ENCODE results near the gene FBXW8.
A peak's percentile ranks its signal among the peaks of the same experiment; 100 is the strongest.

Gene FBXW8

DNA sequence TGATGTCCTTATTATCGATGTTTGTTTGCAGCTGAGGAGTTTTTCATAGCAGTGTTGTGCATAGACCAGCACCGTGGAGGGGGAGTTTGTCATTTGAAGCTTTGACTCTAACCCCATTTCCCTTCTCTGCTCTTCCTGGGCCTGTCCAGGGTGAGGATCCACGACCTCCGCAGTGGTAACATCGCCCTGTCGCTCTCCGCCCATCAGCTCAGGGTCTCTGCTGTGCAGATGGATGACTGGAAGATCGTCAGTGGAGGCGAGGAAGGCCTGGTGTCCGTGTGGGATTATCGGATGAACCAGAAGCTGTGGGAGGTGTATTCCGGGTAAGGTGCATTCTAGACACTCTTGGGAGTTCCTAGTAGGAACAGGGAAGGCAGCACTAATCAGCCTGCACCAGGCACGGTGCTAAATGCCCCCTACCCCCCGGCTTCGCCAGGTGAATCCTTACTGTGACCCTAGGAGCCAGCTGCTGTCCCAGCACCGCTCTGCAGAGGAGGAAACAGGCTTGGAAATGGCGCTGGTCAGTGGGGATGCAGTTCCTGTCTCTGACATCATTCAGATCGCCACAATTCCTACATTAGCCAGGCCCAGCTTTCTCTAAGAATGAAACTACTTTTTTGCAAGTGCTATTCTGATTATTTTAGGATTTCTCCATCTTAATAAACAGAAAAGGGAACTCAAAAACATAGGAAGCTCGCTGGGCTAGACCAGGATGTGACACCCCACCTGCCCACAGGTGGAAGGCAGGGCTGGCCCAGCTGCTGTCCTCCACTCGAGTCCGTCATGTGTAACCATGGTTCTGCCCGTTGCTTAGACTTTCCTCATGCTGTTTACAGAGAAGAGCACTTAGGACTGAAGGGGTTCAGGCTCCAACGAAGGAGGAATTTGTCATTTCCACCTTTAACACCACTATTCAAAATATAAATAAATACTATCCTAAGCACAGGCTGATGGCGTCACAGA, 113.5 kb downstream of the FBXW8 start:
- no peaks in the 10 kb centered on the region for H3K9me3 Mint-ChIP-seq
- no peak for ATAC-seq
- H3K36me3 Mint-ChIP-seq, result peaks cover 79% of the 10 kb centered on the region
- peaks cover 6% of the 10 kb centered on the region for H3K4me1 Mint-ChIP-seq
- no peak overlapping the region for H3K4me3 Mint-ChIP-seq
- H3K27me3 Mint-ChIP-seq, result no peaks in the 10 kb centered on the region
- H3K27ac Mint-ChIP-seq, result no peak overlapping the region

DNA sequence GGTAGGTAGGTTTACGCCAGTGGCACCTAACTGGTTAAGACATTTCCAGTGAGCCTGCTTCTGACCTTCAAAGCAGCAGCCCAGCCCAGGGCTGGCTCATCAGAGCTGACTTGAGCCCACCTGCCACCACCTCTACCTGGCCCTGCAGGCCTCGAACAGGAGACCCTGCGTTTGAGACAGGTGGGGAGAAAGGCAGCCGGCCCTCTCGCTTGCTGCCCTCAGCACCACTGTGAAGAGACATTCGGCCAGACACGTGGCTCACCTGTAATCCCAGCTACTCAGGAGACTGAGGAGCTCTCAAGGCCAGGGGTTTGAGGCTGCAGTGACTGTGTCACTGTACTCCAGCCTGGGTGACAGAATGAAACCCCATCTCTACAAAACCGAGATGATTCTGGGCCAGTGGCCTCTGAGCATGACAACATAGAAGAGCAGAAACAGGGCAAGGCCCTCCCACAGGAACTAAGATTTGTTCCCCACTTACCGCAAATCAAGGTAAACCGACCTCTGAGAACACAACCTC, 114.3 kb downstream of the FBXW8 start:
- peaks cover 81% of the 10 kb centered on the region for H3K36me3 Mint-ChIP-seq
- ATAC-seq, result no peak
- H3K27me3 Mint-ChIP-seq, result no peaks in the 10 kb centered on the region
- H3K4me3 Mint-ChIP-seq, result no peak overlapping the region
- H3K4me1 Mint-ChIP-seq, result peaks cover 6% of the 10 kb centered on the region
- no peaks in the 10 kb centered on the region for H3K9me3 Mint-ChIP-seq
- H3K27ac Mint-ChIP-seq, result peak overlapping the region; percentile 64

DNA sequence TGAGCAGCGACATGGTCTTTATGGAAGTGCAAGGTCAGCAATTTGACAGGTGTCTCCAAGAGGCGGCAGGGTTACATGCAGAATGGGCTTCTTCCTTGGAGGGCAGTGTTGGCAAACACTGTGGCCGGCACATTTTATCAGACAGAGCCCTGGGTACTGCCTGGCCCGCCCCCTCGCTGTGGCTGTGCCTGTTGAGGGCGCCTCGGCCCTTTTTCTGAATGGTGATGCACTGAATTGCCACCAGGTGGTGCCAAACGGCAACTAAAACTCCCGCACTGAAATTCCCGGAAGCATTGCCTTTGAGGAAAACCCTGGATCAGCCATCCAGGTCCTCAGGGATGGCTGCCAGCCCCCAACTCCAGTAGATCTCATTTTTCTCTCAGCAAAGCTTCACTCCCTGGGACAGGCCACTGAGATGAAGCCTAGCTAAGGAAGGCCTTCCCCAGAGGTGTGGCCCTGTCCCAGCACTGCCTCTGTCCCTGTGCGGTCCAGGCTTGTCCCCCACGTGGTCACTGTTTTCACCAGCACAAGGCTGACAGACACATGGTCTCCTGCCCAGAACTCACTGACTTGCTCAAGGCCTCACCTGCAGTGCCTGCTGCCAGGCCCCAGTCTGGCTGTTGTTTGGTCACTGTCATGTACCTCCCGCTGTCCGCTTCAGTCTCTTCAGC, 114.9 kb downstream of the FBXW8 start:
- Mint-ChIP-seq H3K9me3 (no peaks in the 10 kb centered on the region), H3K36me3 (peaks cover 81% of the 10 kb centered on the region), H3K4me3 (no peak overlapping the region), H3K27ac (peak overlapping the region; percentile 64), H3K4me1 (peaks cover 6% of the 10 kb centered on the region), H3K27me3 (no peaks in the 10 kb centered on the region)
- ATAC-seq, result peak; percentile 81

DNA sequence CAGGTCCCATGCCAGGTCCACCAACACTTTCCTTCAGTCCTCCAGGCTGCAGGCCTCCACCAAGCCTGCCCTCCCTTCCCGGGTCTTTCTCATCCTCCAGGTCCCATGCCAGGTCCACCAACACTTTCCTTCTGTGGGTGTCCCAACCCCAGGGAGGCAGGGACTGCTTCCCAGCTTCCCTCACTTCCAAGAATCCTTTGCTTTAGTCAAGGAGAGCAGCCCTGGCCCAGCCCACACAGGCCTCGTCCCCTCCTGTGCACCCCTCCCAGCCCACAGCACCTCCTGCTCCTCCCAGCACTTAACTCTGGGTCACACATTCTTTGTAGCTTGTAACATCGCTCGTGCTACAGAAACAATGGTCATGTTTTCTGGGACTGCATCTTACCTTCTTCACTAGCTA, 115.6 kb downstream of the FBXW8 start:
- Mint-ChIP-seq H3K9me3 (no peaks in the 10 kb centered on the region), H3K4me3 (no peak overlapping the region), H3K27ac (peak overlapping the region; percentile 46)

DNA sequence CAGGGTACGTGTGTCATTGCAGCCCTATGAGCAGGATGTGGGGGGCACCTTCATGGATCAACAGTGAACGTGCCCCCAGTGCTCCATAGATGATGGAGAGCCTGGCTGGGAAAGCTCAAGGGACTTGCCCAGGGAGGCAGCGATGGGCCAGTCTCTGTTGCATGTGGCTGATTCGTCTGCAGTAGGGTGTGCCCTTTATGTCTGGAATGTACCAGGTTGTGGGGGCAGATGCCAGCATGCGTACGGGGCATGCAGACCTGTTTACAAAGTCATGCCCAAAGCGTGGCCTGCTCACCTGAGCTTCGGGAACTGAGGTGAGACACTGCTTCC, 116.1 kb downstream of the FBXW8 start:
- H3K27me3 Mint-ChIP-seq, result no peaks in the 10 kb centered on the region
- no peak for ATAC-seq
- H3K9me3 Mint-ChIP-seq, result no peaks in the 10 kb centered on the region
- peaks cover 76% of the 10 kb centered on the region for H3K36me3 Mint-ChIP-seq
- H3K27ac Mint-ChIP-seq, result peak overlapping the region; percentile 46
- H3K4me1 Mint-ChIP-seq, result peaks cover 15% of the 10 kb centered on the region
- no peak overlapping the region for H3K4me3 Mint-ChIP-seq

More for the DNA sequence above, 115.6 kb downstream of the FBXW8 start:
- peaks cover 81% of the 10 kb centered on the region for H3K36me3 Mint-ChIP-seq
- H3K4me1 Mint-ChIP-seq, result peaks cover 13% of the 10 kb centered on the region
- H3K27me3 Mint-ChIP-seq, result no peaks in the 10 kb centered on the region
- no peak for ATAC-seq

DNA sequence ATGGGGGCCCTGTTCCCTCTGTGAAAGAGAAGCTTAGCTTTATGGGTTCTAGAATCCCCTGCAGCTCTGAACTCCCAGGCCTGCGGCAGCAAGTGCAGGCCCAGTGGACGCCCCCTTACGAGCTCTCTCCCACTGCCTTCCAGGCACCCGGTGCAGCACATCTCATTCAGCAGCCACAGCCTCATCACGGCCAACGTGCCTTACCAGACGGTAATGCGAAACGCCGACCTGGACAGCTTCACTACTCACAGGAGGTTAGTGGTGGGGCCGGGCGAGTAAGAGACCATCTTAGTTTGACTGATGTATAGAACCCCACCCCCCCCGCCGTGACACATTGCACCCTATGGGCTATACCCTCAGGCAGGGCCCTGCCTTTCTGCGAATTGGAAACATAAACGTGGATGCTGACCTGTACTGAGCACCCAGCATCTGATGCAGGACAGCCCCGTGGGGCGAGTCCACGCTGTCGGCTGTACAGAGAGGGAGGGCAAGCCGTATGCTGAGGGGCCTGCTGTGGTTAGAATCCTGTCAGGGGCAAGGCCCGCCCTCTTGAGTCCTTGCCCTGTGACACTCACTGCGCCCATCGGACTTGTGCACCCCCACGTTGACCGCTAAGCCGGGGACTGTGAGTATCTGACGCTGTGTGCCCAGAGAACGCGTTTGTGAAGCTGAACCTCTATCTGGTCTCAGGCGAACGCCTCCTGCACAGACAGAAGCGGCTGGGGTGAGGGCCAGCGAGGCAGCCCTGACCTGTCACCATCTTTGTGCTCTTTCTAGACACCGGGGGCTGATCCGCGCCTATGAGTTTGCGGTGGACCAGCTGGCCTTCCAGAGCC, 116.7 kb downstream of the FBXW8 start:
- Mint-ChIP-seq H3K4me1 (peaks cover 21% of the 10 kb centered on the region), H3K4me3 (no peak overlapping the region), H3K27me3 (no peaks in the 10 kb centered on the region), H3K9me3 (no peaks in the 10 kb centered on the region), H3K36me3 (peaks cover 75% of the 10 kb centered on the region), H3K27ac (no peak overlapping the region)
- no peak for ATAC-seq

DNA sequence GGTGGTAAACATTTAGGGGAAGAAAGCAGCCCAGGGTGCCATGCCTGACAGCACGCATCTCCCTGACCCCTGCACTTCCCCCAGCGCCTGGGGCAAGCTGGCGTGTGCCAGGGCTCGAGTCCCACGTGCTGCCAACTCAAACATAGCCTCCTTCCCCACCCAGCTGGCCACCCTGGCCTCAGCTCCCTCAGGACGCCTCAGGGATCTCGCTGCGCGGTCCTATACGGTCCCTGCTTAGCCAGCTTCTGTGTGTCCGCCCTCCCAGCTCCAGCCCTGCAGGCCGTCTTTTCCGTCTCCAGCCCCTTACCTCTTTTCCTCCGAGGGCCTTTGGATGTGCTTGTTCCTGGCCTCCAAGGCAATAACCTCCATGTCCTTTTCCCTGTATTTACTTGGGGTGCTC, 117.5 kb downstream of the FBXW8 start:
- Mint-ChIP-seq H3K27me3 (peaks cover 4% of the 10 kb centered on the region), H3K9me3 (no peaks in the 10 kb centered on the region), H3K4me3 (no peak overlapping the region), H3K36me3 (peaks cover 69% of the 10 kb centered on the region), H3K4me1 (peaks cover 29% of the 10 kb centered on the region), H3K27ac (no peak overlapping the region)
- ATAC-seq, result no peak

DNA sequence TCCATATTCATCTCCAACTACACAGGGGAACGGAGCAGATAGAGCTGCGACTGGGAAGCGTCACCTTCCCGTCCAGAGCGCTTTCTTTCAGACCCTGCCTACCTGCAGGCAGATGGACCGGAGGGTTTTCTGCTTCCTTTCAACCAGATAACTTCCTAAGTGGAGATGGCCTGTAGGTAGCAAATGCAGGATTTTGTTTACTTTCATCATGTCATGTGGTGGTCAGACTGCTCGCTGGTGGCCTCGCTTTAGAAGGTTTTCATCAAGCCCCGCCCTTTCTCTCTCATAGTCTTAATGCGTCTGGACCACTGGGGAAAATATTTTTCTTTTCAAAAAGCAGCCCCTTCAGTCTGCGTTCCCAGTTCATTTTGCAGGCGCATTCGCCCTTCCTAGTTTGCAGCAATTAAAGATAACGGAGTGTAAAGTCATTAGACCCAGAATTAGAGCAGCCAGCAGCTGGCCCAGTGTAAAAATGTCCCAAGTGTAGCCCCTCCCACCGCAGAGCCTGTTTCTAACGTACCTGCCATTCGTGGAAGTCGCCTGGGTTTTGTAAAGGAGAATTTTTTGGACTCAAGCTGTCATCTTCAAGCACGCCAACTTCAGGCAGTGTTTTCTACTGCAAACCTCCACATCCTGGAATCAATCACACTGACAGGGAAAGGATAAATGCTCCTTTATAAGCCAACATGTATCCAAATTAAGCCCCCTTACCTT, 119.6 kb downstream of the FBXW8 start:
- Mint-ChIP-seq H3K9me3 (no peaks in the 10 kb centered on the region), H3K4me1 (peaks cover 35% of the 10 kb centered on the region), H3K27me3 (peaks cover 17% of the 10 kb centered on the region), H3K4me3 (no peak overlapping the region), H3K27ac (no peak overlapping the region), H3K36me3 (peaks cover 67% of the 10 kb centered on the region)
- ATAC-seq, result no peak

DNA sequence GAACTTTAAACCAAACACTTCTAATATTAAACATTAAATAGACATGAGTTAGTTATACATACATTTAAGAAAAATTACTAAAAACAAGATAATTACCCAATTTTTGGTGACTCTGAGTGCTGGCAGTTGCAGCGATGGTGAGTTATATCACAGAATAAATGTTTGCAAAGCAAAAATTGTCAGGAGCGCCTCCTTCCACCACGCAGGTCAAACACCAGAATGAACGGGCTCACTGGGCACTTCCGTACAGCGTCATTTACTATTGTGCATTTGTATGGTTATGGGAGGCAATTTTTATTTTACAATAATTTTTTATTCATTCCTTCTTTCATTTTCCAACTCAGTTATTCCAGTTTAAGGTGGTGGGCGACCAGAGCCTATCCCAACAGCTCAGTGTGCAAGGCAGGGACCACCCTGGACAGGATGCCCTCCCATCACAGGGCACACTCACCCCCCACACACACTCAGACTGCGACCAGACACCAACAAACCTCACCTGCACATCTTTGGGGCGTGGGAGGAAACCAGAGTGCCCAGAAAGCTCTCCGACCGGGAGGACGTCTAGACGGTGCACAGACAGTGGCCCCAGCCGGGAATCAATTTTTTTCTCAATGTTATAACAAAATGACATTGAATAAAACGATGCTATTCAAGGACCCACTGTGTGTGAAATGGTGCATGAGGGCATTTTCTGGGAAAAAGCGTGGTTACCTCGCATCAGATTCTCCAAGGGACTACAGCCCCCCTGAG, 121.3 kb downstream of the FBXW8 start:
- peaks cover 52% of the 10 kb centered on the region for H3K36me3 Mint-ChIP-seq
- H3K27me3 Mint-ChIP-seq, result peaks cover 17% of the 10 kb centered on the region
- peak; percentile 70 for ATAC-seq
- no peaks in the 10 kb centered on the region for H3K9me3 Mint-ChIP-seq
- H3K4me3 Mint-ChIP-seq, result peak overlapping the region; percentile 55
- peak overlapping the region; percentile 46 for H3K27ac Mint-ChIP-seq
- peaks cover 29% of the 10 kb centered on the region for H3K4me1 Mint-ChIP-seq

DNA sequence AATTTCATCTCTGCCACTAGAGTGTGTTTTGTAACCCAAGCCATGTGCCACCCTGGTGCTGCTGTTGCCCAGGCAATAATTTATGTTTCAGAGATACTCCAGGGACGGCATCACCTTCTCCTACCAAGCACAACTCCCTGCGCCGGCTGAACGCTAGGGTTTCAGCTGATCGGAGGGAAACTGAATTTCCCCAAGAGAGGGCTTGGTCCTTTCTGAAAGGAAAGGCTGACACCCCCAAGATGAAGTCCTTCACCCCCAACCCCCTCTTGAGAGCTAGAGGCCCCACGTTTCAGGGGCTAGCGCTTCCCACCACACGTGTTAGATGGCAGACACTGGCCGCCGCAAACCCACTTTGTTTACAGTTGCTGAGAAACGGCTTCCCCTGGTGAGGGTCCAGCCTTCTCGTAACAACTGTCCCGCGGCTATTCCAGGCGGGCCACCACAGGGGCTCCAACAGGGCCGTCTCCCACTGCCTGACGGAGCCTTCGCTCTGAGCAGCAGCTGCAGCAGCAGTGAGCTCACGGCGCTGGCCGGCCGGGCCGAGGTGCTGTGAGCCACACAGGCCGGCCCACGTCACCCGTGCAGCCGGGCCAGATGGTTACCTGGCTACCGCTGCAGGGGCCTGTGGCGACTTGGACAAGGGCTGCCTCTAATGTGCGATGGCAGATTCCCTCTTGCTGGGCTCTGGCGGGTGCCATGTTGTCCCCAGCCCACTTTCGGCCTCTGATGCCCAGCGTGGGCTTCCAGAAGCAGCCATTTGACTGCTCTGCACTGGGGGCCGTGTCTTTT, 122.0 kb downstream of the FBXW8 start:
- peaks cover 29% of the 10 kb centered on the region for H3K4me1 Mint-ChIP-seq
- peak overlapping the region; percentile 46 for H3K27ac Mint-ChIP-seq
- H3K9me3 Mint-ChIP-seq, result no peaks in the 10 kb centered on the region
- H3K4me3 Mint-ChIP-seq, result peak overlapping the region; percentile 59
- H3K36me3 Mint-ChIP-seq, result peaks cover 44% of the 10 kb centered on the region
- peaks cover 17% of the 10 kb centered on the region for H3K27me3 Mint-ChIP-seq
- peak; percentile 59 for ATAC-seq

DNA sequence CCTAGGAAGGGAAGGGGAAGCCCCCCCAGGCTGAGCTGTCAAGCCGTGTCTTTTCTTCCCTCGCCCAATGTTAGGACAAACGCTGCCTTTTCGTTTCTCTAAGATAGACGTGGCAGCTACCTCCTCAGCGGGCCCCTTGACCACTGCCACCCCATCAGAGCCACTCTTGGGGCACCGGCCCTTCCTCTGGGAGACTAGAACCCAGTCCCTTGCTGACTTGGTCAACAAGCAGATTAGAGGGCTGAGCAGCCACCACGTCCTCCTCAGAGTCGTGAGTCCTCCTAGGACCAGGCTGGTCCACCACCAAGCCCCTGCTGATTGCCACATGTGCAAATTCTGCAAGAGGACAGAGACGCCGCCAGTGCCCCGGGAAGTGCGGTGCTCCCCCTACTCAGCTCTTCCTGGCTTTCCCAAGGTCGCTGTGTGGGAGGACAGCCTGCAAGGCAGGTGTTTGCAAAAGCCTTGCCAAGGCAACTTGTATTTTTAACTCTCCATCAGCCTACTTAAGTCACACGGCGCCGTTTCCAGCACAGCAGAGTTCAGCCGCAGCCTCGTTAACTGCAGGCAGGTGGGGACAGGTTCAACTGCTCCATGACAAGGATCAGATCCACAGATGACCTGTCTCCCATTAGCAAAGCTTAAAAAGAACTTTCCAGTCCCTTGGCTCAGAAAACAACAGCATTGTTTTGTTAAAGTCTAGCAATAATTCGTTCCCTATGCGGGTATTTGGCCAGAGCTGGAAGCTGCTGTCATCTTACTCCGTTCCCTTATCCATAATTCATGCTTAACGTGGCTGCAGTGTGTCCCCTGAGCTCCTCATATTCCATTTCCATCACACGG, 122.9 kb downstream of the FBXW8 start:
- Mint-ChIP-seq H3K4me3 (no peak overlapping the region), H3K9me3 (no peaks in the 10 kb centered on the region), H3K36me3 (peaks cover 36% of the 10 kb centered on the region), H3K27ac (no peak overlapping the region), H3K27me3 (peaks cover 17% of the 10 kb centered on the region), H3K4me1 (peaks cover 29% of the 10 kb centered on the region)
- no peak for ATAC-seq

DNA sequence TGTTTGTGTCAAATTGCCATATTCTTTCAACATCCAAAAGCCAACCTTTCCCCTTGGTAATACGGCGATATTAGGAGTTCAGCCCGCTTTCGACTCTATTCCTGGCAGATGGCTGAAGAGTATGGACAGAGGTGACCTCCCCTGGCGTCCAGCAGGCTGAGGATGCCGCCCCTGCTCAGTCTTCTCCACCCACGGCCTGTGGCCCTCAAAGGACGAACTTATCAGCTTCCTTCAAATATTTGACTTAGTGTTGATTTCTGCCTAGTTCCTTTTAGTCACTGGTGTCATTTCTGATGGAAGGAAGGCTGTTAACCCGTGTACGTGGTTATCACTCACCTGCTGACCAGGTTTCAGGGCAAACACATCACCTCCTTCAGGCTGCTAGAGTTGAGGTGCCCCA, 123.5 kb downstream of the FBXW8 start:
- Mint-ChIP-seq H3K4me3 (no peak overlapping the region), H3K27ac (no peak overlapping the region), H3K36me3 (peaks cover 31% of the 10 kb centered on the region), H3K4me1 (peaks cover 29% of the 10 kb centered on the region), H3K9me3 (no peaks in the 10 kb centered on the region), H3K27me3 (peaks cover 17% of the 10 kb centered on the region)
- ATAC-seq, result no peak

DNA sequence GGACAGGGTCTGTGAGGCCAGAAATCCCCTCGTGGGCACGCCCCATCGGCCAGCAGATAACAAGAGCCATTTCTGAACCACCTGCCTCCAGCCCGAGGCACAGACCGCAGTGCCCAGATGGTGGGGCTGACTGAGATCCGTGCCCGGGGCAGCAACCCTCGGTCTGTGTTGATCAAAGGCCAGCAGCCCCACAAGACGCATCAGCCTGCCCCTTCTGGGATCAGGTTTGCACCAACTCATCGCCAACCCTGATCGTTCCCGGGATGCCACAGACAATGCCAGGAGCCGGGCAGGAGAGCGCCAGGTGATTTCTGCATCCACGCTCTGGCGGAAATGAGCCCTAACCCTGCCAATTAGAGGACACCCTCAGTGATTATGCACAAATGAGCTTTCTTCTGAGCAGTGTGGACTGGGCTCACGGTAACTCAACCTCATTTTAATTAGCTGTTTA, 124.0 kb downstream of the FBXW8 start:
- Mint-ChIP-seq H3K36me3 (peaks cover 30% of the 10 kb centered on the region), H3K27ac (no peak overlapping the region), H3K27me3 (peaks cover 17% of the 10 kb centered on the region), H3K4me3 (no peak overlapping the region), H3K4me1 (peaks cover 29% of the 10 kb centered on the region), H3K9me3 (no peaks in the 10 kb centered on the region)
- no peak for ATAC-seq
